ENCODE results near the gene MOV10L1.
"Not testable (repeated sequence)": the region's sequence is repeated elsewhere in the genome, so short reads cannot be mapped to it uniquely, and the experiment has no call there.

Gene MOV10L1

DNA sequence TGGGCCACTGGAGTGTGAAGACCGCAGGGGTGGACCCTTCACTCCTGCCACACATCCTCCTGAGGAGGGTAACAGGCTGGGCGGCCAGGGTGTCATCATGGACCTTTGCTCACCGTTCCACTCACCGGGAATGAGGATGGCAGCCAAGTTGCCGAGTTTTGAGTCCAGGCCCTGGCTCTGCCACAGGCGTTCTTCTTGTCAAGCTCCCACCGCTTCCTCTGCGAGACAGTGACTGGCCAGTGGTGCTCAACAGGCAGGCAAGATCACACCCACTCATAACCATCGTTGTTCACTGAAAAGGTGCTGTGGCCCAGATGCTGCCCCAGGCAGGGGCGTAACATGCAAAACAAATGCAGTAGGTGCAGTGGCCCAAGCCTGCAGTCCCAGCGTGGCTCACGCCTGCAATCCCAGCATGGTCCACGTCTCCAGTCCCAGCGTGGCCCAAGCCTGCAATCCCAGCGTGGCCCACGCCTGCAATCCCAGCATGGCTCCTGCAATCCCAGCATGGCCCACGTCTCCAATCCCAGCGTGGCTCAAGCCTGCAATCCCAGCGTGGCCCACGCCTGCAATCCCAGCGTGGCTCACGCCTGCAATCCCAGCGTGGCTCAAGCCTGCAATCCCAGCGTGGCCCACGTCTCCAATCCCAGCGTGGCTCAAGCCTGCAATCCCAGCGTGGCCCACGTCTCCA, 75.8 kb downstream of the MOV10L1 start:
- no peak for DNase-seq

DNA sequence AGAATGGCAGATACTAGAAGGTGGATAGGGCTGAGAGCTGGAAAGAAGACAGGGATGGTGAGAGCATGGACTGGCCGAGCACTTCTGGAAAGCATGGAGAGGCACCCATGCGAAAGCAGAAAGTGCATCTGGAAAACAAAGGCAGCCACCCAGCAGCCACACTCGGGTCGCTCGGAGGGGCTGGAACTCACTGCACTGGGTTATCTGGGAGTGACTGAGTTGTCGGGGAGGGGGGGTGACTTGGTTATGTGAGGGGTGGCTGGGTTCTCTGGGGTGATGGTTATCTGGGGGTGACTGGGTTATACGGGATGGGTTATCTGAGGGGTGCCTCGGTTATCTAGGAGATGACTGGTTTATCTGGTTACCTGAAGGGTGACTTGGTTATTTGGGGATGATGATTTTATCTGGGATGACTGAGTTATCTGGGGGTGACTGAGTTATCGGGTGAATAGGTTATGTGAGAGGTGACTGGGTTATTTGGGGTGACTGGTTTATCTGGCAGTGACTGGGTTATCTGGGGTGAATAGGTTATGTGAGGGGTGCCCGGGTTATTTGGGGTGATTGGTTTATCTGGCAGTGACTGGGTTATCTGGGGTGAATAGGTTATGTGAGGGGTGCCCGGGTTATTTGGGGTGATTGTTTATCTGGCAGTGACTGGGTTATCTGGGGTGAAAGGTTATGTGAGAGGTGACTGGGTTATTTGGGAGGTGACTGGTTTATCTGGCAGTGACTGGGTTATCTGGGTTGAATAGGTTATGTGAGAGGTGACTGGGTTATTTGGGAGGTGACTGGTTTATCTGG, 78.1 kb downstream of the MOV10L1 start:
- no peak for DNase-seq

DNA sequence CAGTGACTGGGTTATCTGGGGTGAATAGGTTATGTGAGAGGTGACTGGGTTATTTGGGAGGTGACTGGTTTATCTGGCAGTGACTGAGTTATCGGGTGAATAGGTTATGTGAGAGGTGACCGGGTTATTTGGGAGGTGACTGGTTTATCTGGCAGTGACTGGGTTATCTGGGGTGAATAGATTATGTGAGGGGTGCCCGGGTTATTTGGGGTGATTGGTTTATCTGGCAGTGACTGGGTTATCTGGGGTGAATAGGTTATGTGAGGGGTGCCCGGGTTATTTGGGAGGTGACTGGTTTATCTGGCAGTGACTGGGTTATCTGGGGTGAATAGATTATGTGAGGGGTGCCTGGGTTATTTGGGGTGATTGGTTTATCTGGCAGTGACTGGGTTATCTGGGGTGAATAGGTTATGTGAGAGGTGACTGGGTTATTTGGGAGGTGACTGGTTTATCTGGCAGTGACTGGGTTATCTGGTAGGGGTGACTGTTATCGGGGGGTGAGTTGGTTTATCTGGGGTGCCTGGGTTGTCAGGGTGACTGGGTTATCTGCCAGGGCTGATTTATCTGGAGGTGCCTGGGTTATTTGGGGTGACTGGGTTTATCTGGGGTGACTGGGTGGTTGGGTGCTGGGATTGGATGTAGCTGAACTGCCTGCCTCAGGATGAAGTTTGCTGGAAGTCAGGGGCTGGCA, 78.8 kb downstream of the MOV10L1 start:
- DNase-seq = not testable (repeated sequence)

DNA sequence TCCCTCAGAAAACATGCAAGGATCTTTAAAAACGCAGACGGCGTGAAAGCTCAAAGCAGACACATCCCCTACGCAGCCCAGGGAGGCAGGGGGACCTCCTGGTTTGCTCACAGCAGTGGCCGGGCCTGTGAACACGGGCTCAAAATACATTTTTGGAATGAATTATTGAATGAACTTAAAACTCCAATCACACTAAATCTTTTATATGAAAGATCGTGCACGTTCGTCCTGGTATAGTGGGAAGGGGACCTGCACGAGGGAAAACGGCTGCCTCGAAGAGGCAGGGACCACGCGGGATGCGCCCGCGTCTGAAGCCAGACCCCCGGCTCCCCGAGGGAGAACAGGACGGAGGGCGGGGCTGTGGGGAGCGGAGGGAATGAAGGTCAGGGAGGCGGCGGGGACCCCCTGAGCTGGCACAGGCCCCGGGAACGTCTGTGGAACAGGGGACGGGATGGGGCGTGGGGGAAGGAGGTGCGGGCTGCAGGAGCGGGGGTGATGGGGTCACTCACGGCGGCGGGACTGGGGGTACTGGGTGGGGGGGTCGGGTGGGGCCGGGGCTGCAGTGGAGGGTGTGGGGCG, 79.5 kb downstream of the MOV10L1 start:
- DNase-seq = no peak

DNA sequence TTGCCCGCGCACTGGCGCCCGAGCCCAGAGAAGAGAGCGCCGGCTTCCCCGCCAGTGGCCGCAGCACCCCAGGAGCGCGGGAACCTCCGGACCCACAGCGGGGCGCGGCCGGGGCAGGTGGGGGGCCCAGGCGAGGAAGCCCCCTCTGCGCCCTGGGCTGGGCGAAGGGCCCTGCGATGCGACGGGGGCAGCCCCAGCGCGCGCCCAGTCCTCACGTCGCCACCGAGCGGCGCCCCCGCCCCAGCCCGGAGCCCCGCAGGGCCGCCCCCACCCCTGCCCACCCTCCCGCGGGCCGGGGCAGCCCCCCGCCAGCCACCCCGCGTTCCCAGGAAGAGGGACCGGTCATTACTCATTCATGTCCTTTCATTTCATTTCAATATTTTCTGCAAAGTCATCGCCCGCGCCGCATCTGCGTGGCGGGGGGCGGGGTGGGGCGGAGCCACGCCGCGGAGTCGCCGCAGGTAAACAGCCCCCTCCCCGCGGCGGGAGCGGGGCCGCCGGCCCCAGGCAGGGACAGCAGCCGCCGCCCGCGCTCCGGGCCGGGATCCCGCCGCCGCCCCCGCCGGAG, 80.1 kb downstream of the MOV10L1 start:
- DNase-seq = peak; percentile 42

DNA sequence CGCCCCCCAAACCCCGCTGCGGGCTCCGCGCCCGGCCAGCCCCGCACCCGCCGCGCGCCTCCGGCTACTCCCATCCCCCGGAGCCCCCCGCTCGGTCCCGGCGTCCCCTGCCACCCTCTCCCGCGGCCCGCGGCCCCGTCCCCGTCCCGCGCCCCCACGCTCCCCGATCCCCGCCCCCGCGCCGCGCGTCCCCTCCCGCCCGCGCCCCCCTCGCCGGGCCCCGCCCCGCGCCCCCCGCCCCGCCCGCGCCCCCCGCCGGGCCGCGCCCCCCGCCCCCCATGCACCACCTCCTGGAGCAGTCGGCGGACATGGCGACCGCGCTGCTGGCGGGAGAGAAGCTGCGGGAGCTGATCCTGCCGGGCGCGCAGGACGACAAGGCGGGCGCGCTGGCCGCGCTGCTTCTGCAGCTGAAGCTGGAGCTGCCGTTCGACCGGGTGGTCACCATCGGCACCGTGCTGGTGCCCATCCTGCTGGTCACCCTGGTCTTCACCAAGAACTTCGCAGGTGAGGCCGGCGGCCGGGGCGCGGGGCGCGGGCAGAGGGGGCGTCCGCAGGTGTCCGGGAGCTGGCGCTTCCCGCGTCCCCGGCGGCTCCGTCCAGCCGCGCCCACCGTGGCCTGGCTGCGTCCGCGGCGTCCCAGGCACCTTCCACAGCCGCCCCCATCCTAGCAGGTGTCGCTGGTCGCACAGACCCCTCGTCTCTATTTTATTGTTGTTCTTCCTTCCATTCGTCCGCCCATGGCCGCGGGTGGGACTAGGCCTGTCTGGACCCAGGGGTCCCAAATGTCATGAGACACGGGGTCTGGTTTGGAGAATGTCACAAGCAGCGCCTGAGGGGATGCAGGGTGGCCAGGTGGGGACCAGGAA, 80.9 kb downstream of the MOV10L1 start, which contains the start of gene PANX2:
PANX2 (plus strand) TSS at position 279 of the 866 bp plus-strand sequence; CDS start at position 279, 0 bp downstream.
- peak; percentile 24 for DNase-seq

DNA sequence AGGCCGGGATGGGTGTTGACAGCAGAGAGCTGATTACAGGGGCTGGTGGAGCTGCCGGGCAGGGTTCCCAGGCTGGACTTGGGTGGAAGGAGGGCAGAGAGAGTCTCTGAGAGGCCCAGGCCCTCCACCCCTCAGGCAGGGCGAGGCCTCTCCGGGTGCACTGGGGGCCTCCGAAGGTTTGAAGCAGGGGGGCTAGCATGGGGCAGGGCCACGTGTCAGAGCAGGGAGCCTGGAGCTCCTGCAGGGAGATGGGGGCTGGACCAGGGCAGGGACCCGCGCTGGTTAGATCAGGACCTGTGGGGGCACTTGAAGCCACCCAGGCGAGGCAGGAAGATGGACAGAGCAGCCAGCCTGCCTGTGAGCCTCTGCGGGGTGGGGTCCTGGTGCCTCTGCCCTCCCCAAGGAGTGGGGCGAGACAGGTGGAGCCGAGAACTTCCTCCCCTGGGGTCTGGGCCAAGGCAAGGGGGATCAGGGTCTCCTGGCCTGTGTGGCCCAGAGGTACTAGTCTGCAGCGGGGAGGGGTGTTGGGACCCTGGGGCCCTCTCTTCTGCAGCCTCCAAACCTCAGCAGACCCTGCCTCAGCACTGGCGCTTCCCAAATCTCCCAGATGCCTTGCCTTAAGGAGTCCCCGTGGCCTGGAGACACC, 81.6 kb downstream of the MOV10L1 start:
- DNase-seq = no peak

DNA sequence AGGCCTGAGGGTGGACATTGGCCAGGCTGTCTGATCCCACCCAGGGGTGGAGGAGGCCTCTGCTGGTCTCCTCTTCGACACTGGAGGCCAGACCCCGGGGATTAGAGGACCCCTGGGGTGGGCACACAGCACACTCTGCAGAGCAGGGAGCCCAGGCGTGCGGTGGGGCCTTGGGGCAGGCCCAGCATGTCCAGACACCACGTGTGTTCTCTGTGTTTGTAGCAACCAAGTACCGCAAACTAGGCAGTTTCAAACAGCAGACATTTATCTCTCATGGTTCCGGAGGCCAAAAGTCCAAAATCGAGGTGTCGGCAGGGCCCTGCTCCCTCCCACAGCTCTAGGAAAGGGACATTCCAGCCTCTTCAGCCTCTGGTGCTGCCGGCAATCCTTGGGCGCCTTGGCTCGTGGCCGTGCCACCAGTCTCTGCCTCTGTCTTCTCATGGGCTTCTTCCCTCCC, 82.2 kb downstream of the MOV10L1 start:
- no peak for DNase-seq

DNA sequence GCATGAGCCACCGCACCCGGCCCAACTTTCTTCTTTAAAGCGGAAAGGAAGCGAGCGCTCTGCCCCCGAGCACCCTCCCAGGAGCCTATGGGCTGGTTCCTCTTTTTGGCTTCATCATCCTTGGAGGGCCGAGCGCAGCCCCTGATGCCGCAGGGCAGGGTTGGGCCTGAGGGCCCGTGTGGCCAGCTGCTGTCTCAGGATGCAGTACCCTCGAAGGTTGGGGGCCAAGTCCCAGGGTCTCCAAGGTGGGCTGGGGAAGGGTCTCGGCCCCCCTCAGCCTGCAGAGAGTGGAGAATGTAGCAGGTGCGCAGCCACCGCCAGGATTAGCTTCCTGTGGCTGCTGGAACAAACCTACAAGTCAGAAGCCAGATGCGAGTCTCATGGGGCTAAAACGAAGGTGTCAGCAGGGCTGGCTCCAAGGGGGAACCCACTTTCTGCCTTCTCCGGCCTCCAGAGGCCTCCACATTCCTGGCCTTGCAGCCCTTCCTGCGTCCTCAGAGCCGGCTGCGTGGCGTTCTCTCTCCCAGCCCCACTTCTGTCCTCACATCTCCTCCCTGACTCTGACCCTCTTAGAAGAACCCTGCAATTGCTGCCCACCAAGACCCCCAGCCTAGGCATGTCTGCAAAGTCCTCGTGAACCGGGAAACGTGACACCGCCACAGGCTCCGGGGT, 83.6 kb downstream of the MOV10L1 start:
- no peak for DNase-seq

DNA sequence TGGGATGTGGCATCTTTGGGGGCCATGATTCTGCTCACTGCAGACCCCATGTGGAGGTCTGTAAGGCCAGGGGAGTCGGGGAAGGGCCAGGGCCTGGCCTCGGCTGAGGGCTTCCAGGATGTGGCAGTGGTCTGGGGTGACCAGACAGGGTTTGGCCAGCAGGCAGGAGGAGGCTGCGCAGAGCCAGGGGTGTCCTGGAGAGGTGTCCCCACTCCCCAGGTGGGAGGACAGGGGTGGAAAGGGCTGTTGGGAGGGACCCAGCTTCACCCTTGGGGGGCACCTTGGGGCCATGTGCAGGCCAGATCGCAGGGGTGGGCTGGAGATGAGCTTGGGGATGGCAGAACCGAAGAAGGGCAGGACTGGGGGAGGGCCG, 84.2 kb downstream of the MOV10L1 start:
- DNase-seq = no peak

DNA sequence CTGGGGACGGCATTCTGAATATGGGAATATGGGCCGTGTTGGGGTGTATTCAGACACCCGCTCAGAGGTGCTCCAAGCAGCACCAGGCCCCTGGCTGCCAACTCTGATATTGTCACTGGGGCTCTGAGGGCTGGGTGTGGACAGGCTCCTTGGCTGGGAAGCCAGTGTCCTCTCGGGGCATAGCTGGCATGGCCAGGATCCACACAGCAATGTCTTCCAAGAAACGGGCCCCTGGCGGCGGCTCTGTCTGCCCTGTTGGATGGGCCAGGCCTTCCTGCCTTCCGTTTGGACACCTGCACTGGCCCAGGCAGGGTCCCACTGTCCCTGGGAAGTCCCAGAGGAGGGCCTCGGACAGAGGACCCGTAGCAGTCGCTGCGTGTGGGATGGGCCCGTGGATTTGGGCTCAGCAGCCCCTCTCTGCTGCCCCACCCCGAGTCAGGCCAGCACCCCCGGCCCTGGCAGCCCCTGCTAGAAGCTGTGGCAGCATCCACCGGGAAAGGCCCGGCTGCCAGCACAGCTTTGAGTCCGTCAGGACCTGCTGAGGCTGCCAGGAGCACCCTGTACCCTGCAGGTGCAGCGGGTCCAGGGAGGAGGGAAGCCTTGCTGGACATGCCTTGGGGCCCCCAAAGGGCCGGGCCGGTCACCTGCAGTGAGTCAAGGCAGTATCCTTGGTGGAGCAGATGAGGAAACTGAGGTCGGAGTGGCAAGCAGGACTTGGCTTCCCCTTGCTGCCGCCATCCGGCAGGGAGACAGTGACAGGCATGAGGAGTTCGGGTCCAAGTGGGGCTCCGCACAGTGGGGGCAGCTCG, 84.8 kb downstream of the MOV10L1 start:
- DNase-seq = no peak

DNA sequence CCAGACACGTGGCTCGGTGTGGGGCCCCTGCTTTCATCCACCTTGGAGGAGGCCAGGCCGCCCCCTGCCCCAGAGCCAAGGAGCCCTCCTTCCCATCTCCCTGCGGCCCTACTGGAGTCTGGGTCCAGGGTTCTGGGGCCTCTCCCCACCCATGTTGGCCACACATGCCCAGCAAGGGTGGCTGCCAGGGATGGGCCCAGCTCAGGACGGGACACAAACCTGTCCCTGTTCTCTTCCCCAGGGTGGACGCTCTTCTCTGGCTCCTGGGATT, 85.3 kb downstream of the MOV10L1 start:
- DNase-seq = no peak

DNA sequence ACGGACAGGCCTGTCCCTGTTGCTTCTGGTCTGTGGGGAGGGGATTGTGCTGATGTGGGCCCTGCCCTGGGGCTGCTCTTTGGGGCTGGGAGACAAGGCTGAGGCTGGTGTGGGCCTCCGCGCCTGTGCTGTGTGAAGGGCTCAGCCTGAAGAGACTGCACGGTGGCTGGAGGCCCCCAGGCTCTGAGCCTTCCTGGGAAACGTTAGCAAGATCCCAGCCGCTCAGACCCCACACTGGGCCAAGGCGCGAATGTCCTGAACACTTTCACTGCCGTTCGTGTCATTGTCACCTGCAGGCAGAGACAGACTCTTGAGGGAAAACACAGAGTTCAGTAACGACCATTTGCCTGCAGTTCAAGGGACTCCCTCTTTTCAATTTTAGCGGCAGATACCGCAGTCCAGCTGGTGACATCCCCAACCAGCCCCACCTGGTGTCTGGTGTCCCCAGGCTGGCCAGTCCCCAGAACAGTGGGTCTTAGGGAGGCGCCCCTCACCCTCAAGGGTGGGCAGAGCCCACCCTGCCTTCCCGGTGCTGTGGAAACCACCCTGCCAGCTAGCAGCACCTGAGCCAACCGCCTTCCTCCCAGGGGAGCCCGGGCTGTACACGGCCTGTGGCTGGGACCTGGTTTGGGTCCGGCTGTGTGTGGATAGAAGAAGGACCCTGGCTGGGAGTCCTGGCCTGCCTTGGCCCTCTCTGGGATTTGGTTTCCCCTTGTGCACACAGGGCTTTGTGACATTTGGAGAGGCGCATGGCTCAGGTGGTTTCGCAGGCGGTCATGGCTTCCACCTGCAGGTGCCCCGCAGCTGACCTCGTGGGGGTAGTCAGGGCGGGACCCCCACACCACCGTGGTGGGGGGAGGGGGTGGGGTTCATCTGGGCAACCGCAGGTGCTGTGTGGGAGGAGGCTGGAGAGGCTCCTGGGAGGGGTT, 86.4 kb downstream of the MOV10L1 start:
- DNase-seq = no peak

DNA sequence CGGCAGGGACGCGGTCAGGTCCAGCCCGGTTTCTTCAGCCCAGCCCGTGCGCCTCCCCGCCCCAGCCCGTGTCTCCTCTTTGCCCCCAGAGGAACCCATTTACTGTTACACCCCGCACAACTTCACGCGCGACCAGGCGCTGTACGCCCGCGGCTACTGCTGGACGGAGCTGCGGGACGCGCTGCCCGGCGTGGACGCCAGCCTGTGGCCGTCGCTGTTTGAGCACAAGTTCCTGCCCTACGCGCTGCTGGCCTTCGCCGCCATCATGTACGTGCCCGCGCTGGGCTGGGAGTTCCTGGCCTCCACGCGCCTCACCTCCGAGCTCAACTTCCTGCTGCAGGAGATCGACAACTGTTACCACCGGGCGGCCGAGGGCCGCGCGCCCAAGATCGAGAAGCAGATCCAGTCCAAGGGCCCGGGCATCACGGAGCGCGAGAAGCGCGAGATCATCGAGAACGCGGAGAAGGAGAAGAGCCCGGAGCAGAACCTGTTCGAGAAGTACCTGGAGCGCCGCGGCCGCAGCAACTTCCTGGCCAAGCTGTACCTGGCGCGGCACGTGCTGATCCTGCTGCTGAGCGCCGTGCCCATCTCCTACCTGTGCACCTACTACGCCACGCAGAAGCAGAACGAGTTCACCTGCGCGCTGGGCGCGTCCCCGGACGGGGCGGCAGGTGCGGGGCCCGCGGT, 87.2 kb downstream of the MOV10L1 start:
- DNase-seq = no peak

DNA sequence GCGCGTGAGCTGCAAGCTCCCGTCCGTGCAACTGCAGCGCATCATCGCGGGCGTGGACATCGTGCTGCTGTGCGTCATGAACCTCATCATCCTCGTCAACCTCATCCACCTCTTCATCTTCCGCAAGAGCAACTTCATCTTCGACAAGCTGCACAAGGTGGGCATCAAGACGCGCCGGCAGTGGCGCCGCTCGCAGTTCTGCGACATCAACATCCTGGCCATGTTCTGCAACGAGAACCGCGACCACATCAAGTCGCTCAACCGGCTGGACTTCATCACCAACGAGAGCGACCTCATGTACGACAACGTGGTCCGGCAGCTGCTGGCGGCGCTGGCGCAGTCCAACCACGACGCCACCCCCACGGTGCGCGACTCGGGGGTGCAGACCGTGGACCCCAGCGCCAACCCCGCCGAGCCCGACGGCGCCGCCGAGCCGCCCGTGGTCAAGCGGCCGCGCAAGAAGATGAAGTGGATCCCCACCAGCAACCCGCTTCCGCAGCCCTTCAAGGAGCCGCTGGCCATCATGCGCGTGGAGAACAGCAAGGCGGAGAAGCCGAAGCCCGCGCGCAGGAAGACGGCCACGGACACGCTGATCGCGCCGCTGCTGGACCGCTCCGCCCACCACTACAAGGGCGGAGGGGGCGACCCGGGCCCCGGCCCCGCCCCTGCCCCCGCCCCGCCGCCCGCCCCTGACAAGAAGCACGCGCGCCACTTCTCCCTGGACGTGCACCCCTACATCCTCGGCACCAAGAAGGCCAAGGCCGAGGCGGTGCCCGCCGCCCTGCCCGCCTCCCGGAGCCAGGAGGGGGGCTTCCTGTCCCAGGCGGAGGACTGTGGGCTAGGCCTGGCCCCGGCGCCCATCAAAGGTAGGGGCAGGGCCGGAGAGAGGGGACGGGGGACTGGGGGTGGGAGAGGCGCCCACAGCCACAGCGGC, 88.0 kb downstream of the MOV10L1 start:
- DNase-seq = no peak

DNA sequence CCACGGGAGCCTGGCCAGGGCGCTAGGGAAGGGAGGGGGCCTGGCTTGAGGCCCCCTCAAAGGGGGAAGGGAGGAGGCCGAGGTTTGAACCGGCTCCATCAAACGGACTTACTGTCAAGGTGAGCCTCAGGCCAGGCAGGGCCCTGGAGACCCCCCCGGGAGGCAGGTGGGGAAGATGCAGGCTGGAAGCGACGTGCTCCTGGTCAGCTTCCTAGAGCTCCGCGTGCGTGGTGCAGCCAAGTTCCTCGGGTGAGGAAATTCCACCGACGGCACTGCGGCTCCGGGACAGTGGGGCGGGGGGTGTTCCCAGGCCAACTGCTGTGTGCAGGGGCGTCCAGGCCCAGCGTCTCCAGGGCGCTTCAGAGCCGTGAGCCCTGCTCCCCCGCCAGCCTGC, 88.7 kb downstream of the MOV10L1 start:
- no peak for DNase-seq
